GM23248 (cell line): ENCODE measurements around the gene SCN3B.

Experiments used
- EZH2 ChIP-seq: fragments of 200-600 bp; sonication (generic); IDR thresholded peaks from 2 replicates; pipeline ENCODE4 v1.6.1; 2018; ENCODE audit warnings: antibody characterized with exemption, mild to moderate bottlenecking; ENCODE audit not compliant: insufficient read depth, poor library complexity, severe bottlenecking
- EZH2phosphoT487 ChIP-seq: fragments of 200-600 bp; sonication (generic); IDR thresholded peaks from 2 replicates; pipeline ENCODE4 v1.6.1; 2018; ENCODE audit warnings: antibody characterized with exemption, moderate library complexity, mild to moderate bottlenecking, low read depth; ENCODE audit not compliant: insufficient read depth

DNA sequence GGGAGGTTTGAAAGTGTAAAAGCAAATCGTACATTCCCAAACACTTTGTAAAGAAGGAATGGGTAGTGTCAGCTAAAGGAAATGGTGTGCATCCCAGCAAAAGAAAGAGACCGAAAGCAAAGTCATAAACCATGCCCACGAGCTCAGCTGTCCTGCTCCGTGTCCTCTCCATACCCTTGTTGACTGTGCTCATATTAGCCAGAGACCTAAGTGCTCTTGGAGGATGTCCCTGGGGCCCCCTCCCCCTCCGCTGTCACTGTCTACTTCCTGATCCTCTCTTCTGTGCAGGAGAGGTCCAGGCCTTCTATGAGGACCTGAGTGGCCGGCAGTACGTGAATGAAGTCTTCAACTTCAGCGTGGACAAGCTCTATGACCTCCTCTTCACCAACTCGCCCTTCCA, 46.1 kb downstream of the SCN3B start:
- TF ChIP-seq EZH2 (no peak), EZH2phosphoT487 (no peak)
